HG03469 (cell line): Measurements from ENCODE around the gene CD244.

Source experiments
- ATAC-seq: cut with Tn5 transposase; IDR thresholded peaks from one replicate; pipeline ENCODE4 v1.9.1; 2021; ENCODE audit warnings: mild to moderate bottlenecking, moderate library complexity, moderate number of reproducible peaks; ENCODE audit not compliant: unreplicated experiment

Gene CD244

GRCh38 chr1:160814856-160815255 is 47.8 kb downstream of the CD244 start:
- no peak for ATAC-seq

GRCh38 chr1:160814316-160814715 is 48.4 kb downstream of the CD244 start:
- ATAC-seq, result no peak

- ATAC-seq, result no peak
Observed at GRCh38 chr1:160813215-160813614, 49.5 kb downstream of the CD244 start.

GRCh38 chr1:160811147-160811546 is 51.5 kb downstream of the CD244 start:
- no peak for ATAC-seq

GRCh38 chr1:160810486-160810885 is 52.2 kb downstream of the CD244 start:
- ATAC-seq, result no peak

- no peak for ATAC-seq
Observed at GRCh38 chr1:160808289-160808688, 54.4 kb downstream of the CD244 start.

GRCh38 chr1:160807738-160808137 is 54.9 kb downstream of the CD244 start:
- no peak for ATAC-seq

- no peak for ATAC-seq
Observed at GRCh38 chr1:160807247-160807646, 55.4 kb downstream of the CD244 start.

GRCh38 chr1:160806784-160807183 is 55.9 kb downstream of the CD244 start:
- no peak for ATAC-seq

- ATAC-seq, result no peak
Observed at GRCh38 chr1:160806109-160806665, 56.5 kb downstream of the CD244 start.

GRCh38 chr1:160801836-160802580 is 60.7 kb downstream of the CD244 start:
- no peak for ATAC-seq

GRCh38 chr1:160800645-160801408 is 61.9 kb downstream of the CD244 start:
- ATAC-seq, result no peak

- no peak for ATAC-seq
Observed at GRCh38 chr1:160800142-160800541, 62.5 kb downstream of the CD244 start.

- no peak for ATAC-seq
Observed at GRCh38 chr1:160799641-160800040, 63.0 kb downstream of the CD244 start.

GRCh38 chr1:160798439-160798838 is 64.2 kb downstream of the CD244 start:
- ATAC-seq, result no peak

GRCh38 chr1:160797861-160798273 is 64.8 kb downstream of the CD244 start:
- ATAC-seq, result no peak

GRCh38 chr1:160797271-160797709 is 65.4 kb downstream of the CD244 start:
- ATAC-seq, result no peak

- peak; percentile 74 for ATAC-seq
Observed at GRCh38 chr1:160795951-160796383, 66.7 kb downstream of the CD244 start, which contains the start of gene LY9. Gene LY9 (plus strand): TSS chr1:160796174. CDS start chr1:160796188, 14 bp downstream.

- no peak for ATAC-seq
Observed at GRCh38 chr1:160794376-160794775, 68.3 kb downstream of the CD244 start.

GRCh38 chr1:160789702-160790611 is 72.7 kb downstream of the CD244 start:
- ATAC-seq, result peak; percentile 85
